ENCODE measurements around the gene TEF. TPM values are rescaled to one million over a fixed set of nuclear protein-coding genes. Genes with fewer than 3 reads are reported as not detected.

The TEF gene
- total RNA-seq, 4 donors from 2014 or later, result 26.1 to 50.7 (median 37.0) TPM

- peaks cover 0 to 28% of the 10 kb centered on the region in 2 donors for H3K36me3 ChIP-seq
- H3K4me1 ChIP-seq, result peaks cover 0 to 6% (median 0%) of the 10 kb centered on the region in 3 donors
- H3K9me3 ChIP-seq, result no peaks in the 10 kb centered on the region
- no peak for ATAC-seq
- no peak overlapping the region for H3K27ac ChIP-seq
- 67 to 83% methylated on average over 1 to 13 of the region's 13 CpGs for WGBS, 2 donors (ENCODE audit: low coverage in 1 of 2)
- no peak overlapping the region for H3K4me3 ChIP-seq
- TF ChIP-seq POLR2AphosphoS5 (IDR thresholded peaks at IDR 0.05) (no peak), POLR2A (IDR thresholded peaks at IDR 0.05) (no peak), EP300 (IDR thresholded peaks at IDR 0.05) (no peak), CTCF (IDR thresholded peaks at IDR 0.05) (no peak)
- H3K27me3 ChIP-seq, result no peaks in the 10 kb centered on the region
Measured at GRCh38 chr22:41361716-41362310, 19.9 kb upstream of the TEF start.

GRCh38 chr22:41362615-41363014, 19.1 kb upstream of the TEF start:
- 78 to 86% methylated on average over 3 to 5 of the region's 5 CpGs for WGBS, 2 donors (ENCODE audit: low coverage in 1 of 2)
- TF ChIP-seq EP300 (IDR thresholded peaks at IDR 0.05) (no peak), CTCF (IDR thresholded peaks at IDR 0.05) (no peak), POLR2A (IDR thresholded peaks at IDR 0.05) (no peak), POLR2AphosphoS5 (IDR thresholded peaks at IDR 0.05) (no peak)

GRCh38 chr22:41364233-41364632, 17.5 kb upstream of the TEF start:
- H3K4me3 ChIP-seq, result no peak overlapping the region
- H3K27me3 ChIP-seq, result no peaks in the 10 kb centered on the region
- TF ChIP-seq POLR2A (IDR thresholded peaks at IDR 0.05) (no peak), POLR2AphosphoS5 (IDR thresholded peaks at IDR 0.05) (no peak), EP300 (IDR thresholded peaks at IDR 0.05) (no peak), CTCF (IDR thresholded peaks at IDR 0.05) (no peak)
- no peak overlapping the region for H3K27ac ChIP-seq
- H3K9me3 ChIP-seq, result no peaks in the 10 kb centered on the region
- no peak for ATAC-seq
- H3K36me3 ChIP-seq, result peaks cover 0 to 4% of the 10 kb centered on the region in 2 donors
- peaks cover 0 to 30% (median 13%) of the 10 kb centered on the region in 3 donors for H3K4me1 ChIP-seq
- 84 to 100% methylated on average over 1 to 5 of the region's 6 CpGs for WGBS, 2 donors (ENCODE audit: low coverage in 1 of 2)

More at GRCh38 chr22:41362615-41363014, 19.1 kb upstream of the TEF start:
- H3K36me3 ChIP-seq, result peaks cover 0 to 20% of the 10 kb centered on the region in 2 donors
- H3K9me3 ChIP-seq, result no peaks in the 10 kb centered on the region
- no peaks in the 10 kb centered on the region for H3K27me3 ChIP-seq
- H3K4me3 ChIP-seq, result no peak overlapping the region
- no peak overlapping the region for H3K27ac ChIP-seq
- H3K4me1 ChIP-seq, result peaks cover 0 to 14% (median 0%) of the 10 kb centered on the region in 3 donors
- ATAC-seq, result no peak

- Histone ChIP-seq H3K9me3 (no peaks in the 10 kb centered on the region), H3K27me3 (no peaks in the 10 kb centered on the region), H3K4me1 (peaks cover 0 to 38% (median 13%) of the 10 kb centered on the region in 3 donors), H3K36me3 (no peaks in the 10 kb centered on the region), H3K4me3 (no peak overlapping the region), H3K27ac (no peak overlapping the region)
- no peak for TF ChIP-seq EP300 (IDR thresholded peaks at IDR 0.05)
- TF ChIP-seq CTCF (IDR thresholded peaks at IDR 0.05), result no peak
- no peak for TF ChIP-seq POLR2A (IDR thresholded peaks at IDR 0.05)
- TF ChIP-seq POLR2AphosphoS5 (IDR thresholded peaks at IDR 0.05), result no peak
- WGBS, 2 donors (ENCODE audit: low coverage in 1 of 2), result 38 to 49% methylated on average over 5 to 7 of the region's 8 CpGs
- ATAC-seq, result no peak
Measured at GRCh38 chr22:41364955-41365354, 16.8 kb upstream of the TEF start.

GRCh38 chr22:41365425-41365824, 16.3 kb upstream of the TEF start:
- no peaks in the 10 kb centered on the region for H3K9me3 ChIP-seq
- H3K4me3 ChIP-seq, result no peak overlapping the region
- 62 to 63% methylated on average over 4 to 5 of the region's 5 CpGs for WGBS, 2 donors (ENCODE audit: low coverage in 1 of 2)
- H3K27me3 ChIP-seq, result no peaks in the 10 kb centered on the region
- no peaks in the 10 kb centered on the region for H3K36me3 ChIP-seq
- peaks cover 0 to 42% (median 13%) of the 10 kb centered on the region in 3 donors for H3K4me1 ChIP-seq
- no peak for ATAC-seq
- no peak for TF ChIP-seq POLR2A (IDR thresholded peaks at IDR 0.05)
- TF ChIP-seq CTCF (IDR thresholded peaks at IDR 0.05), result no peak
- TF ChIP-seq POLR2AphosphoS5 (IDR thresholded peaks at IDR 0.05), result no peak
- no peak for TF ChIP-seq EP300 (IDR thresholded peaks at IDR 0.05)
- H3K27ac ChIP-seq, result peak overlapping the region in 1 of 4 donors; percentile 89
